Panc1 (cell line): ENCODE measurements around the gene PLAAT4. TPM values are rescaled to one million over a fixed set of nuclear protein-coding genes. Genes with fewer than 3 reads are reported as not detected.

ENCODE experiments used
- ATAC-seq: fragments of 200-7000 bp; cut with Tn5 transposase; 2 replicates; pipeline ENCODE4 v1.9.1; 2020; ENCODE audit warnings: mild to moderate bottlenecking, moderate library complexity
- BruUV-seq: library from RNA; stranded (reverse); fragments of 400-500 nt; replicated peaks from 2 replicates; lab custom pipeline; 2021; lab: Mats Ljungman, UMichigan
- CTCF ChIA-PET: fragments of 300-600 bp; sonication (Branson Sonifier 250); formaldehyde crosslinking; loops from one replicate; lab custom pipeline; 2022; ENCODE audit warnings: antibody characterized with exemption; lab: Charles Lee
- POLR2A ChIA-PET: fragments of 300-600 bp; sonication (Branson Sonifier 250); formaldehyde crosslinking; loops from one replicate; lab custom pipeline; 2022; ENCODE audit warnings: antibody characterized with exemption; lab: Charles Lee
- DNase-seq: peaks from one replicate; pipeline ENCODE4 v3.0.0-alpha.2; 2010; ENCODE audit warnings: low read depth, low spot score
- H3K27ac ChIP-seq: 2 replicates; pipeline ENCODE4 v1.5.1; 2011; ENCODE audit warnings: mild to moderate bottlenecking, low read length, inconsistent platforms
- H3K27me3 ChIP-seq: fragments of 200-500 bp; sonication (Bioruptor generic); 2 replicates; pipeline ENCODE4 v1.6.0; 2014; ENCODE audit warnings: low read length, inconsistent platforms; ENCODE audit not compliant: control insufficient read depth, insufficient read depth
- H3K36me3 ChIP-seq: fragments of 200-500 bp; sonication (Bioruptor generic); 2 replicates; pipeline ENCODE4 v1.5.1; 2014; ENCODE audit warnings: inconsistent platforms, mild to moderate bottlenecking, low read length, moderate library complexity; ENCODE audit not compliant: control insufficient read depth, insufficient read depth
- H3K4me1 ChIP-seq: 2 replicates; pipeline ENCODE4 v1.5.1; 2011; ENCODE audit warnings: inconsistent platforms, mild to moderate bottlenecking, low read length, moderate library complexity; ENCODE audit not compliant: control insufficient read depth, insufficient read depth
- H3K4me3 ChIP-seq, 2 experiments: 2 replicates each; pipeline ENCODE4 v1.5.1; 2011 to 2012; ENCODE audit warnings: low read depth in 2 of 2, low read length in 2 of 2, mild to moderate bottlenecking in 2 of 2, inconsistent platforms in 1 of 2, moderate library complexity in 1 of 2
- H3K9me3 ChIP-seq: fragments of 200-500 bp; sonication (Bioruptor generic); 2 replicates; pipeline ENCODE4 v1.5.1; 2014; ENCODE audit warnings: low read depth, mild to moderate bottlenecking, inconsistent platforms, low read length, moderate library complexity; ENCODE audit not compliant: control insufficient read depth, insufficient read depth
- CTCF ChIP-seq: fragments of 450-650 bp; IDR thresholded peaks from 2 replicates; pipeline ENCODE4 v1.5.1; 2017; ENCODE audit warnings: mild to moderate bottlenecking
- POLR2AphosphoS5 ChIP-seq: IDR thresholded peaks from 2 replicates; pipeline ENCODE4 v1.6.1; 2012; ENCODE audit warnings: mild to moderate bottlenecking, low read depth, low read length, moderate library complexity
- REST ChIP-seq, 2 experiments: IDR thresholded peaks; 2 replicates each; pipeline ENCODE4 v1.6.1; 2011 to 2012; ENCODE audit warnings: low read depth in 2 of 2, control low read depth in 1 of 2, low read length in 1 of 2, mild to moderate bottlenecking in 1 of 2, moderate library complexity in 1 of 2; ENCODE audit not compliant: insufficient read depth in 1 of 2
- SIN3A ChIP-seq: IDR thresholded peaks from 2 replicates; pipeline ENCODE4 v1.6.1; 2012; ENCODE audit warnings: low read depth, mild to moderate bottlenecking, low read length, moderate library complexity, borderline replicate concordance; ENCODE audit not compliant: insufficient read depth
- TCF7L2 ChIP-seq: IDR thresholded peaks from 2 replicates; pipeline ENCODE4 v1.6.1; 2011; ENCODE audit warnings: mild to moderate bottlenecking, low read depth, low read length, inconsistent platforms
- in situ Hi-C: cut with HindIII; loops from 2 replicates; pipeline ENCODE4 v1.10.0; 2016; ENCODE audit warnings: low sequenced_read_pairs, low pct_unique_long_range_greater_than_20kb
- intact Hi-C: fragments of 100-400 bp; cut with micrococcal nuclease; formaldehyde crosslinking; loops from one replicate; pipeline ENCODE4 v1.10.0; 2022; ENCODE audit not compliant: unreplicated experiment
- total RNA-seq: library from RNA; stranded (reverse); gene quantifications from one replicate; pipeline ENCODE4 v1.2.1, GENCODE V29; 2021; ENCODE audit not compliant: unreplicated experiment

The PLAAT4 gene
- total RNA-seq, 1 experiment from 2014 or later, result 15.2 TPM

GRCh38 chr11:63564056-63564774, 27.6 kb downstream of the PLAAT4 start:
- Histone ChIP-seq H3K4me3 (no peak overlapping the region), H3K4me1 (peaks cover 7% of the 10 kb centered on the region), H3K27me3 (no peaks in the 10 kb centered on the region), H3K36me3 (no peaks in the 10 kb centered on the region), H3K27ac (no peak overlapping the region), H3K9me3 (no peaks in the 10 kb centered on the region)
- intact Hi-C loops (no loop called here), in situ Hi-C loops (no loop called here)
- TF ChIP-seq CTCF, result no peak
- no peak for TF ChIP-seq SIN3A
- TF ChIP-seq POLR2AphosphoS5, result no peak
- no peak for TF ChIP-seq REST (IDR thresholded peaks at IDR 0.05; ENCODE audit: insufficient read depth in 1 of 2, low read depth in 2 of 2, low read length in 1 of 2)
- ChIA-PET POLR2A (interaction anchor here (0.6 kb wide), 1 partner anchor 9 kb away, joined by 3 read pairs; no protein-coding TSS in a partner anchor), CTCF (interaction anchor here (0.7 kb wide), 1 partner anchor 42 kb away, joined by 13 read pairs; no protein-coding TSS in a partner anchor)
- no peak for ATAC-seq
- no TSS peak for BruUV-seq
- no peak for DNase-seq

GRCh38 chr11:63564784-63565350, 28.3 kb downstream of the PLAAT4 start:
- intact Hi-C loops, result no loop called here
- no peak overlapping the region for H3K27ac ChIP-seq
- BruUV-seq, result no TSS peak
- H3K27me3 ChIP-seq, result no peaks in the 10 kb centered on the region
- no peaks in the 10 kb centered on the region for H3K9me3 ChIP-seq
- DNase-seq, result no peak
- H3K36me3 ChIP-seq, result no peaks in the 10 kb centered on the region
- peaks cover 7% of the 10 kb centered on the region for H3K4me1 ChIP-seq
- in situ Hi-C loops, result no loop called here
- no peak for ATAC-seq
- CTCF ChIA-PET, result no interaction called here
- TF ChIP-seq SIN3A (no peak), CTCF (no peak), POLR2AphosphoS5 (no peak), REST (IDR thresholded peaks at IDR 0.05; ENCODE audit: insufficient read depth in 1 of 2, low read depth in 2 of 2, low read length in 1 of 2) (no peak), TCF7L2 (no peak)
- no peak overlapping the region for H3K4me3 ChIP-seq
- POLR2A ChIA-PET, result no interaction called here
